Osteoblast (primary cell): ENCODE results near the gene DMBT1. TPM values are rescaled to one million over a fixed set of nuclear protein-coding genes. Genes with fewer than 3 reads are reported as not detected.

ENCODE experiments used
- DNase-seq: peaks from one replicate; pipeline ENCODE4 v3.0.0; 2011; ENCODE audit warnings: low spot score, mixed read lengths; ENCODE audit not compliant: insufficient read length; ENCODE audit errors: missing footprints
- H2AFZ ChIP-seq: 2 replicates; pipeline ENCODE4 v1.6.0; 2011; ENCODE audit warnings: mild to moderate bottlenecking, low read length
- H3K27ac ChIP-seq: 2 replicates; pipeline ENCODE4 v1.5.1; 2011; ENCODE audit warnings: mild to moderate bottlenecking, low read depth, low read length, moderate library complexity
- H3K27me3 ChIP-seq: 2 replicates; pipeline ENCODE4 v1.6.0; 2012; ENCODE audit warnings: mild to moderate bottlenecking, control low read depth, inconsistent platforms, low read length, moderate library complexity; ENCODE audit not compliant: insufficient read depth
- H3K36me3 ChIP-seq: 2 replicates; pipeline ENCODE4 v1.5.1; 2011; ENCODE audit warnings: mild to moderate bottlenecking, low read length, control low read depth, moderate library complexity; ENCODE audit not compliant: insufficient read depth
- H3K4me1 ChIP-seq: 2 replicates; pipeline ENCODE4 v1.5.1; 2011; ENCODE audit warnings: mild to moderate bottlenecking, low read length, control low read depth, moderate library complexity; ENCODE audit not compliant: insufficient read depth
- H3K4me2 ChIP-seq: 2 replicates; pipeline ENCODE4 v1.6.0; 2011; ENCODE audit warnings: mild to moderate bottlenecking, low read length; ENCODE audit not compliant: insufficient read depth
- H3K4me3 ChIP-seq: fragments of 200-600 bp; sonication (generic); 3 replicates; pipeline ENCODE4 v1.5.1; 2012; ENCODE audit warnings: mild to moderate bottlenecking, low read length, inconsistent platforms; ENCODE audit not compliant: insufficient read depth
- H3K79me2 ChIP-seq: 2 replicates; pipeline ENCODE4 v1.6.0; 2012; ENCODE audit warnings: mild to moderate bottlenecking, low read length, control low read depth, inconsistent platforms; ENCODE audit not compliant: insufficient read depth
- H3K9me3 ChIP-seq: 2 replicates; pipeline ENCODE4 v1.5.1; 2011; ENCODE audit warnings: low read depth, low read length, control low read depth
- H4K20me1 ChIP-seq: 2 replicates; pipeline ENCODE4 v1.6.0; 2012; ENCODE audit warnings: mild to moderate bottlenecking, low read length, control low read depth; ENCODE audit not compliant: insufficient read depth
- CTCF ChIP-seq: IDR thresholded peaks from 2 replicates; pipeline ENCODE4 v1.5.1; 2011; ENCODE audit warnings: mild to moderate bottlenecking, low read depth, low read length, moderate library complexity; ENCODE audit errors: extremely low read depth
- total RNA-seq: library from RNA; depleted of rRNA; stranded (reverse); fragments of >200 nt; gene quantifications from 2 replicates; pipeline ENCODE4 v1.2.3, GENCODE V29; 2012

DMBT1 gene
- total RNA-seq, 1 donor, result under 0.01 TPM

- Histone ChIP-seq H3K4me1 (no peaks in the 10 kb centered on the region), H3K27ac (no peak overlapping the region), H4K20me1 (no peaks in the 10 kb centered on the region), H3K36me3 (no peaks in the 10 kb centered on the region), H3K4me2 (no peak overlapping the region), H3K4me3 (no peak overlapping the region), H3K79me2 (no peaks in the 10 kb centered on the region), H3K27me3 (peaks cover 3% of the 10 kb centered on the region), H2AFZ (no peak overlapping the region), H3K9me3 (no peaks in the 10 kb centered on the region)
- TF ChIP-seq CTCF, result no peak
- no peak for DNase-seq
Observed at GRCh38 chr10:122636953-122637352, 76.4 kb downstream of the DMBT1 start.

- DNase-seq, result peak; percentile 42
- Histone ChIP-seq H3K4me1 (no peaks in the 10 kb centered on the region), H3K36me3 (no peaks in the 10 kb centered on the region), H3K27me3 (peaks cover 3% of the 10 kb centered on the region), H4K20me1 (no peaks in the 10 kb centered on the region), H3K4me3 (no peak overlapping the region), H3K27ac (no peak overlapping the region), H2AFZ (no peak overlapping the region), H3K9me3 (no peaks in the 10 kb centered on the region), H3K79me2 (no peaks in the 10 kb centered on the region), H3K4me2 (no peak overlapping the region)
- TF ChIP-seq CTCF, result no peak
Observed at GRCh38 chr10:122637376-122637775, 76.8 kb downstream of the DMBT1 start.

GRCh38 chr10:122638106-122638505 is 77.6 kb downstream of the DMBT1 start:
- peaks cover 3% of the 10 kb centered on the region for H3K27me3 ChIP-seq
- no peak overlapping the region for H3K27ac ChIP-seq
- no peak for DNase-seq
- TF ChIP-seq CTCF, result no peak
- no peaks in the 10 kb centered on the region for H3K4me1 ChIP-seq
- no peak overlapping the region for H3K4me2 ChIP-seq
- H3K36me3 ChIP-seq, result no peaks in the 10 kb centered on the region
- no peak overlapping the region for H2AFZ ChIP-seq
- no peaks in the 10 kb centered on the region for H4K20me1 ChIP-seq
- H3K4me3 ChIP-seq, result no peak overlapping the region
- H3K79me2 ChIP-seq, result no peaks in the 10 kb centered on the region
- no peaks in the 10 kb centered on the region for H3K9me3 ChIP-seq

GRCh38 chr10:122639801-122640200 is 79.2 kb downstream of the DMBT1 start:
- TF ChIP-seq CTCF, result no peak
- H3K4me2 ChIP-seq, result no peak overlapping the region
- no peak for DNase-seq
- H3K79me2 ChIP-seq, result no peaks in the 10 kb centered on the region
- H2AFZ ChIP-seq, result no peak overlapping the region
- no peaks in the 10 kb centered on the region for H3K4me1 ChIP-seq
- no peak overlapping the region for H3K4me3 ChIP-seq
- no peaks in the 10 kb centered on the region for H4K20me1 ChIP-seq
- no peak overlapping the region for H3K27ac ChIP-seq
- H3K27me3 ChIP-seq, result peaks cover 3% of the 10 kb centered on the region
- no peaks in the 10 kb centered on the region for H3K9me3 ChIP-seq
- no peaks in the 10 kb centered on the region for H3K36me3 ChIP-seq
